Measurements from ENCODE around the gene KHK. TPM values are rescaled to one million over a fixed set of nuclear protein-coding genes. Genes with fewer than 3 reads are reported as not detected.

KHK gene
- total and polyA plus RNA-seq, 2 of the 8 experiments (the other 6 are each of a cell fraction or from before 2014, with no cell fraction given), result 11.0 to 17.7 TPM

GRCh38 chr2:27076323-27076722 lies 10.2 kb upstream of the KHK start (continued):
- TF ChIP-seq CHD7 (IDR thresholded peaks at IDR 0.05; ENCODE audit: insufficient replicate concordance, low read length) (no peak), TEAD4 (IDR thresholded peaks at IDR 0.05; ENCODE audit: low read depth, low read length) (no peak), HDAC6 (IDR thresholded peaks at IDR 0.05; ENCODE audit: low read depth, low read length) (no peak), RXRA (IDR thresholded peaks at IDR 0.05; ENCODE audit: insufficient read depth, low read depth, low read length) (no peak), SAP30 (IDR thresholded peaks at IDR 0.05; ENCODE audit: insufficient read depth, insufficient replicate concordance, low read length) (no peak), ZNF274 (IDR thresholded peaks at IDR 0.05; ENCODE audit: borderline replicate concordance, extremely low read depth, low read length) (no peak)
